Activated CD4-positive, alpha-beta T cell treated with anti-CD3 and anti-CD28 coated beads, Interleukin-2, amount 50 U/mL, for 4 hours (primary cell): ENCODE results near the gene DCPS.
A peak's percentile ranks its signal among the peaks of the same experiment; 100 is the strongest.
"Not testable (repeated sequence)": the region's sequence is repeated elsewhere in the genome, so short reads cannot be mapped to it uniquely, and the experiment has no call there.

ENCODE experiments used
- DNase-seq, 2 experiments: peaks; one replicate each; pipeline ENCODE4 v3.0.0-alpha.2; 2020

Gene DCPS, protein sequence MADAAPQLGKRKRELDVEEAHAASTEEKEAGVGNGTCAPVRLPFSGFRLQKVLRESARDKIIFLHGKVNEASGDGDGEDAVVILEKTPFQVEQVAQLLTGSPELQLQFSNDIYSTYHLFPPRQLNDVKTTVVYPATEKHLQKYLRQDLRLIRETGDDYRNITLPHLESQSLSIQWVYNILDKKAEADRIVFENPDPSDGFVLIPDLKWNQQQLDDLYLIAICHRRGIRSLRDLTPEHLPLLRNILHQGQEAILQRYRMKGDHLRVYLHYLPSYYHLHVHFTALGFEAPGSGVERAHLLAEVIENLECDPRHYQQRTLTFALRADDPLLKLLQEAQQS

GRCh38 chr11:126303623-126304456, at the start of gene DCPS:
Gene DCPS, plus strand, starts transcription at chr11:126304060. Its CDS starts 21 bp downstream, at chr11:126304081.
- peak; percentile 79 to 80 for DNase-seq

GRCh38 chr11:126254819-126255218, 49.0 kb upstream of the DCPS start:
- DNase-seq, result no peak

DNA sequence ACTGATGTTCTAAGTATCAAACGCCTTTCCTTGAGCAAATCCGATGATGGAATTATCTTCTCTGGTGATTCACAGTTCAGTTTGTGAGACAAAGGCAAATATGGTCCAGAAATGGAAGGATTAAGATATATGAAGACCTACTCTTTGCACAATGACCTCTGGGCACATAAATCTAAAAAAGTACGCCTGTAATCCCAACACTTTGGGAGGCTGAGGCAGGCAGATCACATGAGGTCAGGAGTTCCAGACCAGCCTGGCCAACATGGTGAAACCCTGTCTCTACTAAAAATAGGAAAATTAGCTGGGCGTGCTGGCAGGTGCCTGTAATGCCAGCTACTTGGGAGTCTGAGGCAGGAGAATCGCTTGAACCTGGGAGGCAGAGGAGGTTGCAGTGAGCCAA, 48.4 kb upstream of the DCPS start:
- not testable (repeated sequence) for DNase-seq

DNA sequence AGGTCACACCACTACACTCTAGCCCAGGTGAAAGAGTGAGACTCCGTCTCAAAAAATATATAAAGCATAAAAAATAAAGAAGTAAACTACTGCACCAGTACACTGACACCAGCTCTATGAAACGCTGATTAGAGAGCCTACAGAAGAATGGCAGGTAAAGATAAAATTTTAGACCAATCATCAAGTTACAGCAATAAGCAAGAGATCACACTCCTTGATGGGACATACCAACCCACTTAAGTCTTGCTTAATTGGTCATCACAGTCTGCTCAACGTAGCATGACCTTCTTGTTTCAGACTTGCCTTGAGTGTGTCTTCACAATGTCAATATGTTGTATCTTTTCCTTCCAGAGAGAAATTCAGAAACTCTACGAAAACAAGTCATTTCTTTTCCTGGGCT, 47.6 kb upstream of the DCPS start:
- no peak for DNase-seq

DNA sequence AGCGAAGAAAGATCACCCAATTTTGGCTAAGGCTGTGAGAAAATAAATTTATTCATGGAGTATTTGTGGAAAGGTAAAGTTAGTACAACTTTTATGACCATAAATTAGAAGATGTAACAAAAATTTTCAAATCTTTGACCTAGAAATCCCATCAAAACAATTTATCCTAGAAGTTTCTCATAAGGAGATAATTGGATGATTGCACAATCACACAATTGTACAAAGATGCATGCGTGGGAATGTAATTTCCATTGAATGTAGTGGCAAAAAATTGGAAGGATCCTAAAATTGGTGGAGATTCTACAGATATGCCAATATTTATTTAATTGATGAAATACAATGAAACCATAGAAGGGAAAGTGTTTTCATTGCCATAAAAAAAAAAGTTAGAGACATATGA, 46.7 kb upstream of the DCPS start:
- no peak for DNase-seq

- DNase-seq, result no peak
These were observed 46.1 kb upstream of the DCPS start for GRCh38 chr11:126257764-126258163.

GRCh38 chr11:126262216-126262615, 41.6 kb upstream of the DCPS start:
- no peak for DNase-seq

GRCh38 chr11:126263489-126263888, 40.4 kb upstream of the DCPS start:
- DNase-seq, result no peak

GRCh38 chr11:126265811-126266210, 38.0 kb upstream of the DCPS start:
- no peak for DNase-seq

DNA sequence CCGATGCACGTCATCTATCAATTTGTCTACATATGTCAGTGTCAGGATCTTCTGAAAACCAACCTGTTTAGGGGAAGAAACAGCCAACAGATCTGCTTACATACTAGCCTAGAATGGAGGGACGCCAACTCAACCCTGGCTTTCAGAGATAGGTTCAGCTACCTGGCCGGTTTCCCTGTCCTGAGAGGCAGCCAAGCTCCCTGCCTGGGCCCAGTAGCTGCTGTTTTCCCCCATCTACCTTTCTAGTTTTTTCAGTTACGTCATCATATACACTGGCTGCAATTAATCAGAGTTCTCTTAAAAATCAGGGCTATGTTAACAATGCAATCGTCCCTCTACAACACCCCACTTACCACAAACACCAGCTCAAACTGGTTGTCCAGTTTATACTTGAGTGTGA, 36.2 kb upstream of the DCPS start:
- DNase-seq, result no peak

GRCh38 chr11:126268361-126268707, 35.5 kb upstream of the DCPS start:
- DNase-seq, result no peak

DNA sequence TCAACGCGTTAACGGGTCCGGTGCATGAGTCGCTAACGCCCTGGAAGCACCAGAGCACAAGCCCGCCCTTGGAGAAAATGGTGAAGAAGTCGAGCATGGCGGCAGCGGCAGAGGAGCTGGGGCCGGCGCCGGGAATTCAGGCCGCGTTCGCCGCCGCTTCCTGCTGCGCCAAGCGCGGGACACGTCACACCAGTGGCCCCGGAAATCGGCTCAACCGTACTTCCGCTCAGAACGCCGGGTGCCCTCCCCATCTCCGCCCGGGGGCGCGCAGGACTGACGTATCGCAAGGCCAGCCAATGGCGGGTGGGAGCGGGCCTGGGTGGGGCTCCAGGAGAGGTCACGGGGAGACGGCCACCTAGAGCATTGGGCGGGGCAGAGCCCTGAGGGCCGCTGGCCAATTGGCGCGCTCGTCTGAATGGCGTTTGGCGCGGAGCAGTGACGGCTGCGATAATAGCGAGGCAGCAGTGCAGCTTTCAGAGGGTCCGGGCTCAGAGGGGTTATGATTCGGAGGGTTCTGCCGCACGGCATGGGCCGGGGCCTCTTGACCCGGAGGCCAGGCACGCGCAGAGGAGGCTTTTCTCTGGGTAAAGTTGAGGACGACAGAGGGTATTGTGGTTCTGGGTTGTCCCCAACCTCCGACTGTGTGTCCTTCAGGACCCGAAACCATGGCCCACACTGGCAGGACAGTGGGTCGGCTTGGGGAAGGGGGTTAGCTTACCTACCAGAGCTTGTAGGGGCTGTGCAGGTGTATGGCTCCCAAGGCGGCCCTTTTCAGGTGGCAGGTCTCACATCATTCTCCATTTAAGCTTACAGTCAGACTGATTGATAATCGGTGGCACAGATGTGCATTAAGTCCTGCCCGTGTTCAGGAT, 34.9 kb upstream of the DCPS start, which contains the start of the genes FOXRED1 and SRPRA:
Gene FOXRED1, plus strand, starts transcription at position 447 of the 872 bp plus-strand sequence. Its CDS starts 53 bp downstream, at position 500.
Gene SRPRA, minus strand, starts transcription at position 188 of the 872 bp plus-strand sequence. Its CDS starts 91 bp downstream, at position 97.
- DNase-seq, result peak; percentile 100

DNA sequence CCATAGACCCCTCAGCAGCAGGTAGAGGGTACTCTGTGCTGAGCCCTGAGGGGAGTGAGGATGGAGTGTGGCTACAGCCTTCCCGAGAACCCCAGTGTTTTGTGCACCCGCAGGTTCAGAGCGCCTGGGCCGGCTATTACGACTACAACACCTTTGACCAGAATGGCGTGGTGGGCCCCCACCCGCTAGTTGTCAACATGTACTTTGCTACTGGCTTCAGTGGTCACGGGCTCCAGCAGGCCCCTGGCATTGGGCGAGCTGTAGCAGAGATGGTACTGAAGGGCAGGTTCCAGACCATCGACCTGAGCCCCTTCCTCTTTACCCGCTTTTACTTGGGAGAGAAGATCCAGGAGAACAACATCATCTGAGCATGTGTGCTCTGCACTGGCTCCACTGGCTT, 26.5 kb upstream of the DCPS start:
- DNase-seq, result no peak

DNA sequence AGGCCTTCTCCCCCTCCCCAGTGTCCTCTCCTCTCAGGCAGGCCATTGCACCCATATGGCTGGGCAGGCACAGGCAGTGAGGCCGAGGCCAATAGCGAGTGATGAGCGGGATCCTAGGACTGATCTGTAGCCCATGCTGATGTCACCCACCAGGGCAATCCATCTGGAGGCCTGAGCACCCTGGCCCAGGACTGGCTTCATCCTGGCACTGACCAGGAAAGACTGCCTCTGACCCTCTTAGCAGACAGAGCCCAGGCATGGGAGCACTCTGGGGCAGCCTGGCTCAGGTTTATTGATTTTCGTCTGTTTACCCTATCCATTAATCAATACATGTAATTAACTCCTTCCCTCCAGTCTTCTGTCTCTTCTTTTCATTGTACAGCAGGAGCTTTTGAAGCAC, 26.1 kb upstream of the DCPS start:
- DNase-seq, result no peak

DNA sequence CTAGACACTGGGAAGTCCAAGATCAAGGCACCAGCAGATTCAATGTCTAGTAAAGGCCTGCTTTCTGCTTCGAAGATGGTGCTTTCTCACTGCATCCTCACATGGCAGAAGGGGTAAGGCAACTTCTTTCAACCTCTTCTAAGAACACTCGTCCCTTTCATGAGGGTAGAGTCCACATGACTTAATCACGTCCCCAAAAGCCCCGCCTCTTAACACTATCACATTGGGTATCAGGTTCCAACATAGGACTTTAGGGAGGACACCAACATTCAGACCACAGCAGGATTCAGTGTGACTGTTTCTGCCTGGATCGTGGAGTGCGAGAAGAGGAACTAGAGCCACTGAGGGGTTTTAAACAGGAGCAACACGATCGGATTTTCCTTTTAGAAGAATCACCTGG, 24.7 kb upstream of the DCPS start:
- DNase-seq, result no peak

DNA sequence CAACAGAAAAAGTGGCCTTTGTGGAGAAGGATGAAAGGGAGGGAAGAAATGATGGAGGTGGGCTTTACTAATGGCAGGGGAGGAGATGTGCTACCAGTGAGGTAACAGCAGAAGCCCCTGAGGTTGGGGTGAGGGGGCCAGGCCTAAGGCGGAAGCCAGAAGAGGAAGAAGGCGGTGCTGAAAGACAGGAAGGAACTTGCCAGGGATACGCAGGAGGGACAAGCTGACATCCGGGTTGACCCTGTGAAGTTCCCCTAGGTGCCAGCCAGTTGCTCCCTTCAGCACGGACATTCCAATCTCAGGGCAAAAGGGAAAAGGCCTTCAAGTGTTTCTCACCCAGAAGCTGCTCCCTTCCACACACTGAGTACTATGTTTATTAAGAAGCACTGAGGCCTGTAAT, 23.3 kb upstream of the DCPS start:
- no peak for DNase-seq

GRCh38 chr11:126281245-126281644, 22.6 kb upstream of the DCPS start:
- DNase-seq, result no peak

DNA sequence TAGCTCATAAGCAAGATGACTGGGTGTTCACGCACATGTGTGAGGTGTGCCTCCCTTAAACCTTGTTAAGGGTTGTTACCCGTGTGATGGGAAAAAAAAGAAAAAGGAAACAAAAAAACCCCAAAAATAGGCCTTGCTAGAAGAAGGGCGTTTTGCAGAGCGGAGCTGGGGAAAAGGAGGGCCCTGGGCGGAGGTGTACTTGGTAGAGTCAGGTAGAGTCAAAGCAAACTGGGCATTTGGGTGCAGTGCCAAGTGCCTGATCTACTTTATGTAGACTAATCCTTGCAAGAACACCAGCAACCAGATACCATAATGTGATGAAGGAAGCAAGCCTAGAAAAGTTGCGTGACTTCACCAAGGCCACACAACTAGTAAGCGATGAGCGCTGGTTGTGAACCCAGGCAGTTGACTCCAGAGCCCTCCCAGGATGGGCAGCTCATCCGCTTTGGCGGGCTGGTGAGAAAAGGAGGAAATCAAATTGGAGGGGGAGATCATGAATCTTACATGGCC, 22.1 kb upstream of the DCPS start:
- DNase-seq, result no peak

GRCh38 chr11:126282361-126282735, 21.5 kb upstream of the DCPS start:
- DNase-seq, result peak; percentile 25 to 29

- DNase-seq, result peak; percentile 34 to 40
These were observed 20.9 kb upstream of the DCPS start, which contains the start of gene TIRAP for GRCh38 chr11:126282736-126283591. Gene TIRAP, plus strand, starts transcription at chr11:126283093. Its CDS starts 7,802 bp downstream, at chr11:126290895.

GRCh38 chr11:126284829-126285228, 19.0 kb upstream of the DCPS start:
- peak; percentile 84 to 85 for DNase-seq

DNA sequence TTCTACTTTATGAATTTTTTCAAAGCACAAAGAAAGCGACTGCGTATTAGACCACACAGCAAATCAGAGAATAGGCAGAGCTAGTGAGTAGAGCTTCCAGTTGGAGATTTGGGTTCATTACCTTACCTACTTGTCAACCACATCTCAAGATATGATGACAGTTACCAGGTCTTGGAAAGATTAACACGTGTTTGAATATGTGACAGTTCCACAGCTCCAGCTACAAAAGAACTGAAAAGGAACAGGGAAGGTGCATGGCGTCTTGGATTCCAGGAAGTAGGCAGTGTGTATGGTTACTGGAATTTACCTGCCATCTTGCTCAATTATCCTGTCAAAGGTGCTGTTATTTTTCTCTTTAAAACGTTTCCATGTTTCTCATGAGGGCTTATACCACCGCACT, 15.6 kb upstream of the DCPS start:
- no peak for DNase-seq
